ENCODE data around the gene HOXB5. TPM values are rescaled to one million over a fixed set of nuclear protein-coding genes. Genes with fewer than 3 reads are reported as not detected.
A peak's percentile ranks its signal among the peaks of the same experiment; 100 is the strongest.

HOXB5 gene
- total RNA-seq, 1 donor from 2014 or later, result not detected

DNA sequence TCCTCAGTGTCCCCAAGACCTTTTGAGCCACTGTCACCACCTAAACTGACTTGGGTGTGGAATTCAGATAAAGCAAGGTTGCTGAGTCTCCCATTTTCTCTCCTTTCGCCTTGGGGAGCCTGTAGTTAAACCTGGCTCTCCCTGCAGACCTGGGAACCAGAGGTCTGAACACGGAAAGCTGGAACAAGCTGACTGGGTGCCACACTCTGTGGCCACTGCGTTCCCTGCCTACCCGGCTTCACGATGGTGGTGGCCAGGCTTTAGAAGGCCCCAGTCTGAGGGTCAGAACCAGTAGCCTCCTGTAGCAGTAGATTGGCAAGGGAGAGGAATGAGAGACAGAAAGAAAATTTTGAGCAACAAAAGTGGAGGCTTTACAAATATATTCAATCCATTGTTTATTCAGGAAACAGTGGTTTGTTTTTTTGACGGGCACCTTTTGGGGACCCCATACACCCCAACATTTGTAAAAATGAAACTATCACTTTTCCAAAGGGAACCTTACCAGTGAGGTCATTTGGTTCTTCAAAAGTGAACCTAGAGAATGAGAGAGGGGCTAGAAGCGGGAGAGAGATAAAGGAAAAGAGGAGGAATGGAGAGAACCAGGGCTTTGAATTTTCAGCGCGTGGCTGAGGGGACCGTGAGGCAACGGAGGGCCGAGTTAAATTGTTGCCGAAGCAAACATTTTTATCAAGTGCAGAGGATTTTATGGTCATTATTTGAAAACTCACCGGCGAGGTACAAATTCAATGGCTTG is 23.3 kb upstream of the HOXB5 start:
- Mint-ChIP-seq H3K27me3 (ENCODE audit: insufficient read depth) (peaks cover 89% of the 10 kb centered on the region), H3K9me3 (no peaks in the 10 kb centered on the region), H3K36me3 (ENCODE audit: low read depth) (no peaks in the 10 kb centered on the region), H3K4me3 (no peak overlapping the region), H3K4me1 (ENCODE audit: low read depth) (peaks cover 40% of the 10 kb centered on the region), H3K27ac (peak overlapping the region; percentile 66)
- DNase-seq (ENCODE audit: low spot score), result no peak
- intact Hi-C loops (cut with micrococcal nuclease), result loop anchor here (5.0 to 10.0 kb wide), 2 partner anchors 355 to 772 kb away; partner anchors contain the start of gene SCRN2

DNA sequence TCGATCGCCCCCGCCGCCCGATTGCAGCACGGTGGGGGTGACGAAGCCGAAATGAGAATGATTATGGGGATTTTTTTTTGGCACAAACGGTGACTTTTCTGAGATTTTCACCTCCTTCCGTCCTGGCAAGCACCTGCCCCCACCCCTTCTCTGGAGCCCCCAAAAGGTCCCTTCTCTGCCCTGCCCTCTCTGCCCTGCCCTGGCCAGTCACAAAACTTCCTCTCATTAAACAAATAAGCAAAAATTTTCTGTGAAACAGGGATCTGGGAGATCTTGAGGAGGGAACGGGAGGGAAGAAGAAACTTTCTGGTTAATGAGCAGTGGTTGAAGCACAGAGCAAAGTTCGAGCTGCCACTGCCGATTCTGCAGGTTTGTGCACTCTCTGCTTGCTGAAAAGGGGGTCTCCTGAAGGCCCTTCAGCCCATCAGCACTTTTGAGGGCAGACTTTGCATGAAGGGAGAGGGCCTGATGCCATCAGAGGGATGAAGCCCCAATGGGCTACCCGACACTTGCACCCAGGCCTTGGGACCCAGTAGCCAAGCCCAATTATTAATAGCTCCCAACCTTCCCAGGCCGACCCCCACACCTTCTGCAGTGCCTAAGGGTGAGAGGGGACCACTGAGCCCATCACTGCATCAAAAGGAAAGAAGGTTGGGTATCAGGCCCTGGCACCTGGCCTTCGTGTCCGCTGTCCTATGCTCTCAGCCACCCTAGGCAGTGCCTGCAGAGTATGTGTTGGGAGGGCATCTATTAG is 22.6 kb upstream of the HOXB5 start:
- Mint-ChIP-seq H3K27ac (peak overlapping the region; percentile 66), H3K36me3 (ENCODE audit: low read depth) (no peaks in the 10 kb centered on the region), H3K9me3 (no peaks in the 10 kb centered on the region), H3K4me1 (ENCODE audit: low read depth) (peaks cover 48% of the 10 kb centered on the region), H3K27me3 (ENCODE audit: insufficient read depth) (peaks cover 91% of the 10 kb centered on the region), H3K4me3 (no peak overlapping the region)
- intact Hi-C loops (cut with micrococcal nuclease), result loop anchor here (2.0 to 10.0 kb wide), 3 partner anchors 131 to 771 kb away; partner anchors contain the start of gene SCRN2
- no peak for DNase-seq (ENCODE audit: low spot score)

DNA sequence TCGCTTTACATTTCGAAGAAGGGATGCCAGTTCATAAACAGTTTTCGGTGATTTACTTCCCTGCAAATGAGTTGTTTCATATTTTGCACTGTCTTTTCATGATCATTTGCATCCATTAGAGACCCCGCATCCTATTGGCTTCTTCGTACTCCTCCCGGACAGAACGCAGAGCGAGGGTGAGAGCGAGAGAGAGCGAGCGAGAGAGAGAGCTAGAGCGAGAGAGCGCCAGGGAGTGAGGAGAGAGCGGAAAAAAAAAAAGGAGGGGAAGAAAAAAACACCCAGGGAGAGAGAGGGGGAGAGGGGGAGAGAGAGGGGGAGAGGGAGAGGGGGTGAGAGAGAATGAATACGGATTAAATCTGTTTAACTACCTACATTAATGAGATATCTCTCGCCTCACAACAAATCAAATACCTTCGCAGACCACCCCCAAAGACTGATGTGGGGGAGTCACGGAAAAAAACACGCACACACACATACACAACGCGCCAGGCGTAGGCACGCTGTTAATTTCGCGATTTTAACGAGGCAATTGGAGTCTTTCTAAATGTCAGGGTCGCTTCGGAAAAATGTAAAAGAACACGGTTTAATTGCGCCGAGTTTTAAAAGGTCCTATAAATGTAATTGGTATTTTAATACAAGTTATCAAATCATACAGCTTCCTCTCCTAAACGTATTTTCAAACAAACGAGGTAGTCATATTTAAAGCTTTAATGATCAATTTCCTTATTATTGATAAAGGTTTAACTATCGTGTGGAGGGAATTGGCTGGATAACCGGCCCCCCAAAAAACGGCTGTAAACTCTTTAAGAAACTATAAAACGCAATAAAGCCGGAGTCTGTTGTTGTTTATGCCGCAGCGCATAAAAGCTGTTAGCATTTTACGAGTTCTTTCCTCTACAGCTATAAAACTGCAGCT is 21.7 kb upstream of the HOXB5 start, which contains the start of gene HOXB8:
Gene HOXB8 (minus strand): TSS at position 246 of the 916 bp plus-strand sequence. CDS start 588 bp downstream, outside the sequence.
- intact Hi-C loops (cut with micrococcal nuclease), result loop anchor here (2.0 to 10.0 kb wide), 3 partner anchors 131 to 771 kb away; partner anchors contain the start of gene SCRN2
- DNase-seq (ENCODE audit: low spot score), result no peak
- Mint-ChIP-seq H3K27ac (peak within 1 kb of the TSS; percentile 87), H3K27me3 (ENCODE audit: insufficient read depth) (peaks cover 89% of the 10 kb centered on the region), H3K4me3 (peak within 1 kb of the TSS; percentile 40), H3K36me3 (ENCODE audit: low read depth) (no peaks in the 10 kb centered on the region), H3K4me1 (ENCODE audit: low read depth) (peaks cover 53% of the 10 kb centered on the region), H3K9me3 (no peaks in the 10 kb centered on the region)

DNA sequence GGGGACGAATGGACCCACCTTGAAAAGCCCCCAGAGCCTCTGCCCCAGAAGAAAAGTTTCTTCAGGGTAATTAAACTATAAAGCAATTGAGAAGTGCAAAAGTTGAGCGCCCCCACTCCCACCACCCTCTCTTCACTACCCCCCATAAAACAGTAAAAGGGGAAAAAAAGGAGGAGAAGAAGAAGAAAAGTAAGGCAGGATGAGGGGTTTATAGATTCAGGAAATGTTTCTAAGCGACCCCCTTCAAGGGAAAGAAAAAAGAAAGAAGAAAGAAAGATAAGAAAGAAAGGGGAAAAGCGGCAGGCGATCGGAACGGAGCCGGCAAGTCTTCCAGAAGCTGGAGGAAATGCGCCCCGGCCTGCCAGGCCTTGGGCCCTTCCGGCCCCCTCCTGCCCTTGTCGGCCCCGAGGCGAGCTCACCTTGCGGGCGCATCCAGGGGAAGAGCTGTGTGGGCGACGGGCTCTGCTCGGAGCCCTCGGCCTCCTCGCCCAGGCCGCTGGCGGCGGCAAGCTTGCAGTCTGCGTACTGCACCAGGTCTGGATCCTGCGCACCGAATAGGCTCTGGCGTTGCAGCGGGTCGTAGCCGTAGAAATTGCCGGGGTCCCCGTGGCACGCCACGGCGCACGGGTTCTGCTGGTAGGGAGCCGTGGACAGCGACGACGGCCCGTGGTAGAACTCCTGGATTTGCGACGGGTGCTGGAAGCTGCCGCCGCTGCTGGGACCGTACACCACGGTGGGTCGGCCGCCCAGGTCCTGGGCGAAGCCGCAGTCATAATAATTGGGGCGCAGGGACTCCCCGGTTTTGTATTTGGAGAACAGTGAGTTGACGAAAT is 20.5 kb upstream of the HOXB5 start:
- Mint-ChIP-seq H3K9me3 (no peaks in the 10 kb centered on the region), H3K27ac (peak overlapping the region; percentile 71), H3K4me1 (ENCODE audit: low read depth) (peaks cover 49% of the 10 kb centered on the region), H3K36me3 (ENCODE audit: low read depth) (no peaks in the 10 kb centered on the region), H3K27me3 (ENCODE audit: insufficient read depth) (peaks cover 86% of the 10 kb centered on the region), H3K4me3 (peak overlapping the region; percentile 19)
- DNase-seq (ENCODE audit: low spot score), result no peak
- intact Hi-C loops (cut with micrococcal nuclease), result loop anchor here (1.0 to 10.0 kb wide), 5 partner anchors 10 to 769 kb away; partner anchors contain the start of genes IGF2BP1, PRAC1, PRAC2 and SCRN2

DNA sequence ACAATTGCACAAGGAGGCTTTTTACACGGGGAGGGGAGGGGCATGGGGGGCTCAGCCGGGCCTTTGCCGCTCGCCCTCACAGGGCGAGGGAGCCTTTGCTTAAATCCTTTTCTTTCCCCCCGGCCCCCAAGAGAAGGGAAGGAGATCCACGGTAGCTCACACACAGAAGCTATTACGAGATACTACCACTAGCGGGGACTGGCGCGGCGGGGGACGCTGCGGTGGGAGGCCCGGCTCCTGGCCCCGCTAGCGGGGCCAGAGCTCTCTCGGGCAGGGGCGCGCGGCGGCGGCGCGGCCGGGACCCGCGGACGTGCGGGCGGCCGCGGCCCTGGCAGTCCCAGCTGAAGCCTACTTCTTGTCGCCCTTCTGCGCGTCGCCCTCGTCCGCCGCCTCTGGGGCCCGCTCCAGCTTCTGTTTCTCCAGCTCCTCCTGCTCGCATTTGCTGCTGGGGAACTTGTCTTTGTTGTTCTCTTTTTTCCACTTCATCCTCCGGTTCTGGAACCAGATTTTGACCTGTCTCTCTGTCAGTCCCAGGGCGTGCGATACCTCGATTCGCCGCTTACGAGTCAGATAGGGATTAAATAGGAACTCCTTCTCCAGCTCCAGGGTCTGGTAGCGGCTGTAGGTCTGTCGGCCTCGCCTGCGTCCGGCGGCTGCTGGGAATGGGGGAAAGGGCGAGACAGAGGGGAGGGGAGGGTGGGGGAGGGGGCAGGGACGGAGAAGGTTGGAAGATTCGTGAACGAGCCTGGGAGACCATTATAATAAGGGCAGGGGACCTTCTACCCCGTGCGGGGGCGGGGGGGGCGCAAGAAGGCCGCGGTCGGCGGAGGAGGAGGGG is 19.5 kb upstream of the HOXB5 start:
- intact Hi-C loops (cut with micrococcal nuclease), result loop anchor here (1.0 to 10.0 kb wide), 4 partner anchors 11 to 768 kb away; partner anchors contain the start of genes IGF2BP1, PRAC1, PRAC2 and SCRN2
- Mint-ChIP-seq H3K4me3 (peak overlapping the region; percentile 81), H3K9me3 (no peaks in the 10 kb centered on the region), H3K27ac (peak overlapping the region; percentile 71), H3K36me3 (ENCODE audit: low read depth) (no peaks in the 10 kb centered on the region), H3K4me1 (ENCODE audit: low read depth) (peaks cover 40% of the 10 kb centered on the region), H3K27me3 (ENCODE audit: insufficient read depth) (peaks cover 85% of the 10 kb centered on the region)
- DNase-seq (ENCODE audit: low spot score), result no peak

DNA sequence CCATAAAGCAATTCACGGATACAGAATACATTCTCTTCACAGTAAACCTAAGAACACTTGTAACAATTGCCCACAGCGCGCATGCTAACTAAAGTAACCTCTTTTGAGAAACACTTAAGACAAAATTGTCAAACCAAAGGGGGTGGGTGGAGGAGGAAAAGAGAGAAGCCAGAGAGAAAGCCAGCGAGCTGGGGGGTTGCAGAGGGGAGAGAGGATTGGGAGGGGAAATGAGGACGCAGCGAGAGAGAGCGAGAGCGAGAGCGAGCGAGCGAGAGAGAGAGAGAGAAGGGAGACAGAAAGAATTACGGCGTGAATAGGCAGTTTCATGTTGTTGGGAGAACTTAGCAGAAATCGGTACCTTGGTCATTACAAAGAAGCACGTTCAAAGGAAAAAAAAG is 18.9 kb upstream of the HOXB5 start:
- no peaks in the 10 kb centered on the region for H3K9me3 Mint-ChIP-seq
- H3K27me3 Mint-ChIP-seq (ENCODE audit: insufficient read depth), result peaks cover 84% of the 10 kb centered on the region
- no peak for DNase-seq (ENCODE audit: low spot score)
- H3K36me3 Mint-ChIP-seq (ENCODE audit: low read depth), result no peaks in the 10 kb centered on the region
- H3K4me1 Mint-ChIP-seq (ENCODE audit: low read depth), result peaks cover 39% of the 10 kb centered on the region
- H3K27ac Mint-ChIP-seq, result peak overlapping the region; percentile 37
- H3K4me3 Mint-ChIP-seq, result peak overlapping the region; percentile 76
- intact Hi-C loops (cut with micrococcal nuclease), result loop anchor here (2.0 to 10.0 kb wide), 3 partner anchors 110 to 768 kb away; partner anchors contain the start of genes IGF2BP1, PRAC1, PRAC2 and SCRN2

DNA sequence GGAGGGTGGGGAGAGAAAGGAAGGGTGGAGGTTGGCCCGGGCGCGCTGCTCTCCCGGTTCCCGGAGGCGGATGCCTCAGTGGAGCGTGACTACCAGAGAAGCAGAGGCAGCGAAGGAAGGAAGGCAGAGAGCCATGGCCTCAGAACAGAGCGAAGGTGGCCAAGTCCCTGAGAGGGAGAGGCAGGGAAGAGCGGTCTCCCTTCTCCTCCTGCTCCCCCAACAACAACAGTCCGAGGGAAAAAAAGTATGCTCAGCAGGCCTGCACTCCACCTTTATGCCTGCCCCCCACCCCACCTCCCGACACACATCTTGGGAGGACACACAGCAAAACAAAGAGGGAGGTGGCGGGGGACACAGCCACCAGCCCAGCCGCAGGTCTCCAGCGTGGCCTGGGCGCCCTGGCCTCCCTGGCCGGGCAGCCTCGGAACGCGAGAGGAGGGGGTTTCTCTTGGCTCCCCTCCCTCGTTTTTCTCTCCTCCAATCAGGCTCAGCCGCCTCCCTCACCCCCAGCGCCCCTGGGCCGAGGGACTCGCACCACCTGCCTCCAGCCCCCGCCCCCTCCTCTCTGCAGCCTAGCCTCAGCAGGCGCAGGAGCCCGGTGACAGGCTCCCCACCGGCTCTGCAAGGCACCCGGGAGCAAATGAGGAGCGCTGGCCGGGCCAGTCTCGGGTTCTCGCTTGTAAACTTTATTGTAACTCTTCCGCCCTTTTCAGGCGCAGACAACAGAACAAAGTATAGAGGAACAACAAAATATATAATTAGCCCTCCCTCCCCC is 18.3 kb upstream of the HOXB5 start:
- intact Hi-C loops (cut with micrococcal nuclease), result loop anchor here (2.0 to 10.0 kb wide), 4 partner anchors 15 to 767 kb away; partner anchors contain the start of genes IGF2BP1, PRAC1, PRAC2 and SCRN2
- no peaks in the 10 kb centered on the region for H3K9me3 Mint-ChIP-seq
- peak overlapping the region; percentile 86 for H3K4me3 Mint-ChIP-seq
- peak overlapping the region; percentile 21 for H3K27ac Mint-ChIP-seq
- peaks cover 39% of the 10 kb centered on the region for H3K4me1 Mint-ChIP-seq (ENCODE audit: low read depth)
- no peaks in the 10 kb centered on the region for H3K36me3 Mint-ChIP-seq (ENCODE audit: low read depth)
- no peak for DNase-seq (ENCODE audit: low spot score)
- H3K27me3 Mint-ChIP-seq (ENCODE audit: insufficient read depth), result peaks cover 79% of the 10 kb centered on the region

DNA sequence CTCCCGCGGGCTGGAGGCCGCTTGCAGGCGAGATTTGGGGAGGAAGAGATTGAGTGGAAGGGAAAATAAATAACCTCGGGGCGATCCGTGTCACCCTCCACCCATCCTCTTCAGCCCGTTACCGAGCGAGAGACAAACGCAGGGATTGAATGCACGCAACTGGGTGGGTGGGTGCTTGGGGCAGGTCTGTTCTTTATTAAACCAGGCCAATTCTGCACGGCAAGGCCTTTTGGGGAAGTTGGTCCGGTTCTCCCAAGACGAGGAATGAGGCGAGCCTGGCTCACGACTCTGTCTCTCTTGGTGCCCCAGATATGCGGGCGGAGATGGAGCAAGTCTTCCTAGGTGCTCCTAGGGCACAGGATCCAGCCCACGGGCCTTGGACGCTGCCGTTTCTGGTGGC is 17.6 kb upstream of the HOXB5 start:
- Mint-ChIP-seq H3K4me3 (peak overlapping the region; percentile 86), H3K27me3 (ENCODE audit: insufficient read depth) (peaks cover 79% of the 10 kb centered on the region), H3K27ac (peak overlapping the region; percentile 32), H3K4me1 (ENCODE audit: low read depth) (peaks cover 39% of the 10 kb centered on the region), H3K9me3 (no peaks in the 10 kb centered on the region), H3K36me3 (ENCODE audit: low read depth) (no peaks in the 10 kb centered on the region)
- no peak for DNase-seq (ENCODE audit: low spot score)
- intact Hi-C loops (cut with micrococcal nuclease), result loop anchor here (2.0 to 10.0 kb wide), 3 partner anchors 14 to 766 kb away; partner anchors contain the start of genes IGF2BP1 and SCRN2

DNA sequence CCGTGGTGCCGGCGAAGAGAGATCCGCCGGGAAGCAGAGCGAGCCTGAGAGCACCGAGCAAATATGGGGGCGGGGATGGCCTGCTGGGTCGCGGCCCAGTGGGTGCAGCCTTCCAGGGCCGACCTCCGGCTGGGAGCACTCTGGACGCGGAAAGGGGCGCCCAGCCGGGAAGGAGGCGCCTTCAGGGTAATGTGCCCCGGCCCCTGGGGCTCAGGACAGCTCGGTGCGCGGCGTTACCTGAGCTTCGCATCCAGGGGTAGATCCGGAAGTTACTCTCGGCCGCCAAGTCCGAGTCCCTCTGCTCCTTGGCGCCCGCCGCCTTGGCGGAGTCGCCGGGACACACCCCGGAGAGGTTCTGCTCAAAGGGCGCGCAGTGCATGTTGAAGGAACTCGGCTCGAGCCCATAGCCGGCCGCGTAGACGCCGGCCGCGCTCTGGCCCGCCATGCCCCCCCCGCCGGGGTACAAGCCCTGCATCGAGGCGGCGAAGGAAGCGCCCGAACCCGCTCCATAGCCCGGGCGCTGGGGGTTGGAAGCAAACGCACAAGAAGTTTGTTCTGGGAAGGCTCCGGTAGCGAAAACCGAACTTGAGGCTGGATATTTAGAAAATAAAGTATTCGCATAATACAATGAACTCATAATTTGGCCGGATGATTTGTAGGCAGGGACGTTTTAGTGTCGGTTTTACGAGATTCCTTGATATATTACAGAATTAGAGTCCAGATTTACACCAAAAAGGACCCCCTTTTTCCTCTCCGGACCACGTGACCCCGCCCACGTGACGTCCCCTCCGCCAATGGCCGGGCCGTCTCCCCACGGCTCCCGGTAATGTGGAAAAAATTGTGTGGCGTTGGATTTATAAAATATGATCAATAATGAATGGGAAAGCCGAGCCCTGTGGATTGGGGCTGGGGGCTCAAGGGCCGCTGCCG is 17.0 kb upstream of the HOXB5 start, which contains the start of gene HOXB7:
Gene HOXB7 (minus strand): TSS at position 736 of the 930 bp plus-strand sequence. CDS start 99 bp downstream, at position 637.
- peak within 1 kb of the TSS; percentile 86 for H3K4me3 Mint-ChIP-seq
- H3K9me3 Mint-ChIP-seq, result no peaks in the 10 kb centered on the region
- no peaks in the 10 kb centered on the region for H3K36me3 Mint-ChIP-seq (ENCODE audit: low read depth)
- intact Hi-C loops (cut with micrococcal nuclease), result loop anchor here (2.0 to 10.0 kb wide), 3 partner anchors 14 to 766 kb away; partner anchors contain the start of genes IGF2BP1 and SCRN2
- DNase-seq (ENCODE audit: low spot score), result peak; percentile 49
- peaks cover 34% of the 10 kb centered on the region for H3K4me1 Mint-ChIP-seq (ENCODE audit: low read depth)
- H3K27ac Mint-ChIP-seq, result peak within 1 kb of the TSS; percentile 32
- H3K27me3 Mint-ChIP-seq (ENCODE audit: insufficient read depth), result peaks cover 76% of the 10 kb centered on the region
